HG03558 (cell line): ENCODE results near the gene INSIG1.

ENCODE experiments used
- ATAC-seq: cut with Tn5 transposase; IDR thresholded peaks from one replicate; pipeline ENCODE4 v1.9.1; 2021; ENCODE audit warnings: moderate number of reproducible peaks; ENCODE audit not compliant: unreplicated experiment; ENCODE audit errors: extremely low read depth

Gene INSIG1

GRCh38 chr7:155322530-155322929 lies 24.9 kb downstream of the INSIG1 start:
- ATAC-seq: no peak

- no peak for ATAC-seq
Observed at GRCh38 chr7:155323001-155323638, 25.4 kb downstream of the INSIG1 start.

GRCh38 chr7:155324012-155324917 lies 26.6 kb downstream of the INSIG1 start:
- ATAC-seq: no peak

- no peak for ATAC-seq
Observed at GRCh38 chr7:155324918-155325235, 27.2 kb downstream of the INSIG1 start.

GRCh38 chr7:155326385-155326784 lies 28.7 kb downstream of the INSIG1 start:
- ATAC-seq: no peak

- ATAC-seq: no peak
Observed at GRCh38 chr7:155327590-155328320, 30.1 kb downstream of the INSIG1 start.

GRCh38 chr7:155329225-155329624 lies 31.5 kb downstream of the INSIG1 start:
- no peak for ATAC-seq

GRCh38 chr7:155331396-155331795 lies 33.7 kb downstream of the INSIG1 start:
- ATAC-seq: no peak

- ATAC-seq: no peak
Observed at GRCh38 chr7:155333346-155334234, 35.9 kb downstream of the INSIG1 start.

- ATAC-seq: no peak
Observed at GRCh38 chr7:155336812-155337602, 39.3 kb downstream of the INSIG1 start.

GRCh38 chr7:155337946-155338631 lies 40.4 kb downstream of the INSIG1 start:
- no peak for ATAC-seq

- ATAC-seq: no peak
Observed at GRCh38 chr7:155338632-155339320, 41.1 kb downstream of the INSIG1 start.

GRCh38 chr7:155339474-155339873 lies 41.8 kb downstream of the INSIG1 start:
- no peak for ATAC-seq

- no peak for ATAC-seq
Observed at GRCh38 chr7:155340071-155340531, 42.4 kb downstream of the INSIG1 start.

- ATAC-seq: no peak
Observed at GRCh38 chr7:155340721-155341120, 43.0 kb downstream of the INSIG1 start.

GRCh38 chr7:155341463-155341983 lies 43.8 kb downstream of the INSIG1 start:
- no peak for ATAC-seq

GRCh38 chr7:155342313-155342712 lies 44.6 kb downstream of the INSIG1 start:
- ATAC-seq: no peak

- no peak for ATAC-seq
Observed at GRCh38 chr7:155343150-155343549, 45.5 kb downstream of the INSIG1 start.
